GM23248 (cell line): Measurements from ENCODE around the gene HRK.

Experiments used
- EZH2 ChIP-seq: fragments of 200-600 bp; sonication (generic); IDR thresholded peaks from 2 replicates; pipeline ENCODE4 v1.6.1; 2018; ENCODE audit warnings: antibody characterized with exemption, mild to moderate bottlenecking; ENCODE audit not compliant: insufficient read depth, poor library complexity, severe bottlenecking
- EZH2phosphoT487 ChIP-seq: fragments of 200-600 bp; sonication (generic); IDR thresholded peaks from 2 replicates; pipeline ENCODE4 v1.6.1; 2018; ENCODE audit warnings: antibody characterized with exemption, moderate library complexity, mild to moderate bottlenecking, low read depth; ENCODE audit not compliant: insufficient read depth

DNA sequence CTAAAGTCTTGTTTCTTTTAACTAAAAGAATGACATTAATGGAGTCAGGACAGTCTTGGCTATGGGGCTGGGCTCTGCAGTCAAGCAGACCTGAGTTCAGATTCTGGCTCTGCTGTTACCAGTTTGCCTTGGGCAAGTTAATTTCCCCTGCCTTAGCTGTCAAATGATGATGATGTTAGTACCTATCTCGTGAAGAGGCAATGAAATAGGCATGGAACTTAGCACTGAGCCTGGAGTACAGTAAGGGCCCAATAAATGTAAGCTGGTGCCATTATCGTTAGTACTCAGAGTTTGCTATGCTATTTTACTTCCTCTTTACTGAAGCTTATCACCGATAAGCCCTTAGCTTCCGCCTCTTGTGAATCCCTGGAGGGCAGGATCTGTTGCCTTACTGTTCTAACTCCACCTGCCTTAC lies 38.0 kb upstream of the HRK start:
- TF ChIP-seq EZH2 (no peak), EZH2phosphoT487 (no peak)
